A549 (cell line): ENCODE data around the gene GGT1.
"Not testable (repeated sequence)": the region's sequence is repeated elsewhere in the genome, so short reads cannot be mapped to it uniquely, and the experiment has no call there.

Source experiments
- CBX8 ChIP-seq: fragments of 200-600 bp; sonication (generic); IDR thresholded peaks from 2 replicates; pipeline ENCODE4 v1.6.1; 2016
- CTCF ChIP-seq: fragments of >200 bp; sonication (Bioruptor Twin); formaldehyde crosslinking; IDR thresholded peaks from 3 replicates; pipeline ENCODE4 v1.5.1; 2016
- KDM1A ChIP-seq: fragments of 200-600 bp; sonication (generic); IDR thresholded peaks from 2 replicates; pipeline ENCODE4 v1.6.1; 2016; ENCODE audit warnings: low read depth, mild to moderate bottlenecking
- MAFK ChIP-seq: fragments of 450-650 bp; IDR thresholded peaks from 2 replicates; pipeline ENCODE4 v1.6.1; 2014; ENCODE audit not compliant: partially characterized antibody
- MYC ChIP-seq: IDR thresholded peaks from 2 replicates; pipeline ENCODE4 v1.6.1; 2012; ENCODE audit warnings: mild to moderate bottlenecking, inconsistent platforms, low read length, improper control_type of control experiment, borderline replicate concordance
- PHF8 ChIP-seq: fragments of 200-600 bp; sonication (generic); IDR thresholded peaks from 2 replicates; pipeline ENCODE4 v1.6.1; 2016; ENCODE audit warnings: low read depth, mild to moderate bottlenecking, antibody characterized with exemption, moderate library complexity, borderline replicate concordance
- POLR2A ChIP-seq: IDR thresholded peaks from 2 replicates; pipeline ENCODE4 v1.6.1; 2012; ENCODE audit warnings: mild to moderate bottlenecking, low read length
- SREBF2 ChIP-seq: fragments of 450-650 bp; IDR thresholded peaks from 2 replicates; pipeline ENCODE4 v1.6.1; 2014; ENCODE audit warnings: mild to moderate bottlenecking, moderate library complexity
- USF2 ChIP-seq: fragments of 450-650 bp; IDR thresholded peaks from 2 replicates; pipeline ENCODE4 v1.6.1; 2014; ENCODE audit warnings: antibody characterized with exemption

GRCh38 chr22:24606340-24606739 is 3.3 kb downstream of the GGT1 start:
- TF ChIP-seq CTCF, POLR2A, MYC, PHF8, KDM1A, MAFK, CBX8, USF2, SREBF2: not testable (repeated sequence)
